Esophagus (tissue), 2 donors: ENCODE data around the gene DGCR2. TPM values are rescaled to one million over a fixed set of nuclear protein-coding genes. Genes with fewer than 3 reads are reported as not detected.

Source experiments
- H3K27ac ChIP-seq, 2 donors: one replicate each; pipeline ENCODE4 v1.5.1; 2013; ENCODE audit warnings: low read depth in 2 of 2, mild to moderate bottlenecking in 2 of 2, inconsistent platforms in 1 of 2, low read length in 1 of 2, moderate library complexity in 1 of 2
- H3K27me3 ChIP-seq, 2 donors: one replicate each; pipeline ENCODE4 v1.6.1; 2013; ENCODE audit warnings: low read length in 2 of 2, control low read depth in 1 of 2, mild to moderate bottlenecking in 1 of 2; ENCODE audit not compliant: insufficient read depth in 2 of 2, control insufficient read depth in 1 of 2
- H3K36me3 ChIP-seq, 2 donors: one replicate each; pipeline ENCODE4 v1.6.1; 2013; ENCODE audit warnings: low read length in 1 of 2; ENCODE audit not compliant: control insufficient read depth in 2 of 2, insufficient read depth in 2 of 2
- H3K4me1 ChIP-seq, 2 donors: one replicate each; pipeline ENCODE4 v1.6.1; 2013; ENCODE audit warnings: low read length in 1 of 2; ENCODE audit not compliant: control insufficient read depth in 2 of 2, insufficient read depth in 2 of 2
- H3K4me3 ChIP-seq, 2 donors: one replicate each; pipeline ENCODE4 v1.5.1; 2013; ENCODE audit warnings: low read length in 2 of 2, mild to moderate bottlenecking in 2 of 2, low read depth in 1 of 2, moderate library complexity in 1 of 2
- H3K9me3 ChIP-seq, 2 donors: one replicate each; pipeline ENCODE4 v1.6.1; 2013; ENCODE audit warnings: mild to moderate bottlenecking in 2 of 2, low read depth in 1 of 2, low read length in 1 of 2, moderate library complexity in 1 of 2; ENCODE audit not compliant: control insufficient read depth in 2 of 2, insufficient read depth in 1 of 2
- WGBS, 2 donors: extraction: QIAGEN DNeasy Blood & Tissue Kit; methylation state at CpG; one replicate each; pipeline ENCODE4 v1.1.7; 2013; 5-methylcytosine and 5-hydroxymethylcytosine counted together
- polyA plus RNA-seq, 2 donors: library from polyadenylated mRNA; stranded (reverse); fragments of 200-250 nt; gene quantifications; one replicate each; pipeline ENCODE4 v1.2.3, GENCODE V29; 2013
- donor health status: healthy with polysubstance abuse.
- donor health status: Bipolar disorder and iron deficiency.

The DGCR2 gene
- polyA plus RNA-seq, 2 donors: 32.2 to 32.9 TPM

DNA sequence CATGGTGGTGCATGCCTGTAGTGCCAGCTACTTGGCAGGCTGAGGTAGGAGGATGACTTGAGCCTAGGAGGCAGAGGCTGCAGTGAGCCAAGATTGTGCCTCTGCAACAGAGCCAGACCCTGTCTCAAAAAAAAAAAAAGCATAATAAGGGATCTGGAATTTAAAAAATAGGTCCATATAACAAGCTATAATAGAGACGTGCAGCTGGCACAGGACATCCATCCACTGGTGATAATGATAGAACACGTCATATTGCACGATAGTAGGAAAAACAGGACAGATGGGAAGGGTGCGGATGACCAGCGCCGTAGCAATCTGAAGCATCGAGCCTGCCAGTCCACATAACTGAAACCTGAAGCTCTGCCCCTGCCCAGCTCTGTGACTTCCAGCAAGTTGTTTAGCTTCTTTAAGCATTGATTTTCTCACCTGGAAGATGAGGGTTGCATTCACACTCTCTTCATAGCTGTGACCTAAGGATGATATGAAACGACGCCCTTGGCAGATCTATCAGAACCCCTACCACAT lies 125.8 kb downstream of the DGCR2 start:
- Histone ChIP-seq H3K4me1 (no peaks in the 10 kb centered on the region), H3K9me3 (peaks cover 0 to 2% of the 10 kb centered on the region in 2 donors), H3K27me3 (peaks cover 3% of the 10 kb centered on the region in 2 donors), H3K4me3 (no peak overlapping the region), H3K36me3 (no peaks in the 10 kb centered on the region), H3K27ac (no peak overlapping the region)
- 79 to 90% methylated on average over 9 of the region's 9 CpGs for WGBS, 2 donors

- H3K4me1 ChIP-seq: no peaks in the 10 kb centered on the region
- no peak overlapping the region for H3K4me3 ChIP-seq
- H3K27me3 ChIP-seq: peaks cover 3% of the 10 kb centered on the region in 2 donors
- peaks cover 0 to 2% of the 10 kb centered on the region in 2 donors for H3K9me3 ChIP-seq
- 86 to 87% methylated on average over 9 of the region's 9 CpGs for WGBS, 2 donors
- no peaks in the 10 kb centered on the region for H3K36me3 ChIP-seq
- no peak overlapping the region for H3K27ac ChIP-seq
These were observed 126.9 kb downstream of the DGCR2 start for GRCh38 chr22:18995327-18995711.

GRCh38 chr22:18994701-18995326 lies 127.4 kb downstream of the DGCR2 start:
- Histone ChIP-seq H3K4me1 (no peaks in the 10 kb centered on the region), H3K9me3 (peaks cover 0 to 2% of the 10 kb centered on the region in 2 donors), H3K36me3 (no peaks in the 10 kb centered on the region), H3K4me3 (no peak overlapping the region), H3K27me3 (peaks cover 3% of the 10 kb centered on the region in 2 donors), H3K27ac (no peak overlapping the region)
- WGBS, 2 donors: 43 to 47% methylated on average over 15 of the region's 15 CpGs

DNA sequence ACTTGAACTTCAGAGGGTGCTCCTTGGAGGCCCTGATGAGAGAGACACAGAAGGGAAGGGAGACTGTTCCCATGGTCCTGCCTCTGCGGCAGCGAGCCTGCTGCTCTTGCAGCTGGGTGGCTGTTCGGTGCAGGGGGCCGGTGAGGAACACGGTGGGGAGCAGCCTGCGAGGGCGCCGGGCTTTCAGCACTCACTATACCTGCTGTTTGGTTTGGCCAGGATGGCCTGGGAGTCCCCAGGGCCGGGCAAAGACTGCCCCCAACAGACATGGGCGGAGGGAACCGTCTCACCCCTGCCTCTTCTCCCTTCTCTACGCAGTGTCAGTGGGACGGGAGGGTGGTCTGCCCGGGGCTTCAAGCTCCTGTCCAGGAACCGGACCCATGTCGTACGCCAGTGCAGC lies 128.2 kb downstream of the DGCR2 start:
- WGBS, 2 donors: 75 to 82% methylated on average over 17 of the region's 17 CpGs
- Histone ChIP-seq H3K27me3 (peaks cover 3% of the 10 kb centered on the region in 2 donors), H3K4me3 (no peak overlapping the region), H3K4me1 (no peaks in the 10 kb centered on the region), H3K27ac (no peak overlapping the region), H3K36me3 (no peaks in the 10 kb centered on the region), H3K9me3 (peaks cover 0 to 2% of the 10 kb centered on the region in 2 donors)

- 90 to 93% methylated on average over 10 of the region's 10 CpGs for WGBS, 2 donors
- Histone ChIP-seq H3K36me3 (no peaks in the 10 kb centered on the region), H3K27ac (no peak overlapping the region), H3K27me3 (peaks cover under 1 to 3% of the 10 kb centered on the region in 2 donors), H3K4me3 (no peak overlapping the region), H3K4me1 (no peaks in the 10 kb centered on the region), H3K9me3 (peaks cover 0 to 2% of the 10 kb centered on the region in 2 donors)
These were observed 129.5 kb downstream of the DGCR2 start for GRCh38 chr22:18992543-18993198.

DNA sequence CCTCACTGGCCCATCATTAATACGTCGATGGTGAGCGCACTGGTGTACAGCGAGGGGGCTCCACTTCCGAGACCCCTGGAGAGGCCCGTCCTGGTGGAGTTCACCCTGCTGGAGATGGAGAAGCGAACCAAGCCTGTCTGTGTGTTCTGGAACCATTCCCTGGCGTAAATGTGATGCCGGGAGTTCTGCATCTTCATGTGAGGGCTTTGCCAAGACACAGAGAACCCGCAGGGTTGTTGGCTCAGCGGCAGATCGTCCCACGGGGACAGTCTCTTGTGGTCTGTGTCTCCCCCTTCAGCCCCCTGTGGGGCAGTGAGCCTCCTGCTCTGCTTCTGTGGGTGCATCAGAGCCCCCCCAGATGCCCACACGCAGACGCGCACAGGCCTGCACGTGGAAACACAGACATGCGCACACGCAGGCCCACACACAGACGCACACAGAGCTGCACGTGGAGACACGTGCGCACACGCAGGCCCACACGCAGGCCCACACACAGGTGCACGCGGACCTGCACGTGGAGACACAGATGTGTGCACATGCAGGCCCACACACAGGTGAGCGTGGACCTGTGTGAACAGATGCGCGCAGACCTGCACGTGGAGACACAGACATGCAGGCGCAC lies 130.3 kb downstream of the DGCR2 start:
- H3K4me3 ChIP-seq: no peak overlapping the region
- peaks cover 0 to 2% of the 10 kb centered on the region in 2 donors for H3K9me3 ChIP-seq
- H3K36me3 ChIP-seq: no peaks in the 10 kb centered on the region
- WGBS, 2 donors: 89 to 91% methylated on average over 33 of the region's 33 CpGs
- H3K27me3 ChIP-seq: no peaks in the 10 kb centered on the region
- H3K27ac ChIP-seq: no peak overlapping the region
- H3K4me1 ChIP-seq: no peaks in the 10 kb centered on the region

GRCh38 chr22:18991138-18991432 lies 131.1 kb downstream of the DGCR2 start:
- 85 to 89% methylated on average over 7 of the region's 7 CpGs for WGBS, 2 donors
- no peaks in the 10 kb centered on the region for H3K27me3 ChIP-seq

GRCh38 chr22:18990355-18991137 lies 131.7 kb downstream of the DGCR2 start:
- WGBS, 2 donors: 90 to 94% methylated on average over 23 of the region's 23 CpGs
- H3K27me3 ChIP-seq: no peaks in the 10 kb centered on the region
- H3K36me3 ChIP-seq: no peaks in the 10 kb centered on the region
- H3K4me1 ChIP-seq: no peaks in the 10 kb centered on the region
- H3K4me3 ChIP-seq: no peak overlapping the region
- H3K27ac ChIP-seq: no peak overlapping the region
- peaks cover 0 to 2% of the 10 kb centered on the region in 2 donors for H3K9me3 ChIP-seq

More at GRCh38 chr22:18991138-18991432, 131.1 kb downstream of the DGCR2 start:
- Histone ChIP-seq H3K36me3 (no peaks in the 10 kb centered on the region), H3K27ac (no peak overlapping the region), H3K4me1 (no peaks in the 10 kb centered on the region), H3K9me3 (peaks cover 0 to 2% of the 10 kb centered on the region in 2 donors), H3K4me3 (no peak overlapping the region)

DNA sequence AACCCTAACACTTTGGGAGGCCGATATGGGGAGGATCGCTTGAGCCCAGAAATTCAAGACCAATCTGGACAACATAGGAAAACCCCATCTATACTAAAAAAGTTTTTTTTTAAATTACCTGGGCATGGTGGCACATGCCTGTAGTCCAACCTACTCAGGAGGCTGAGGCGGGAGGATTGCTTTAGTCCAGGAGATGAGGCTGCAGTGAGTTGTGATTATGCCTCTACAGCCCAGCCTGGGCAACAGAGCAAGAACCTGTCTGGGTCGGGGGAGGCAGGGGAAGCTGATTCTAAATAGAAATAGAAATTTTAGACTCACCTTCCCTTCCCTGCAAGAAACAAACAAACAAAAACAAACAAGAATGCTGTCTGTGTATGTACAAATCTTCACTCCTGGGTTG lies 133.3 kb downstream of the DGCR2 start:
- Histone ChIP-seq H3K27ac (no peak overlapping the region), H3K27me3 (no peaks in the 10 kb centered on the region), H3K4me1 (no peaks in the 10 kb centered on the region), H3K36me3 (no peaks in the 10 kb centered on the region), H3K4me3 (no peak overlapping the region), H3K9me3 (peaks cover 0 to 2% of the 10 kb centered on the region in 2 donors)
- 88 to 93% methylated on average over 4 of the region's 4 CpGs for WGBS, 2 donors
